NCI-H2107 treated with DMSO at 0.1 percent for 48 hours (cell line): ENCODE results near the gene CLDN15.
A peak's percentile ranks its signal among the peaks of the same experiment; 100 is the strongest.
"Not testable (repeated sequence)": the region's sequence is repeated elsewhere in the genome, so short reads cannot be mapped to it uniquely, and the experiment has no call there.

Experiments
- DNase-seq: peaks from one replicate; lab custom pipeline; 2025; ENCODE audit not compliant: unreplicated experiment; lab: John Stamatoyannopoulos, UW

The CLDN15 gene

DNA sequence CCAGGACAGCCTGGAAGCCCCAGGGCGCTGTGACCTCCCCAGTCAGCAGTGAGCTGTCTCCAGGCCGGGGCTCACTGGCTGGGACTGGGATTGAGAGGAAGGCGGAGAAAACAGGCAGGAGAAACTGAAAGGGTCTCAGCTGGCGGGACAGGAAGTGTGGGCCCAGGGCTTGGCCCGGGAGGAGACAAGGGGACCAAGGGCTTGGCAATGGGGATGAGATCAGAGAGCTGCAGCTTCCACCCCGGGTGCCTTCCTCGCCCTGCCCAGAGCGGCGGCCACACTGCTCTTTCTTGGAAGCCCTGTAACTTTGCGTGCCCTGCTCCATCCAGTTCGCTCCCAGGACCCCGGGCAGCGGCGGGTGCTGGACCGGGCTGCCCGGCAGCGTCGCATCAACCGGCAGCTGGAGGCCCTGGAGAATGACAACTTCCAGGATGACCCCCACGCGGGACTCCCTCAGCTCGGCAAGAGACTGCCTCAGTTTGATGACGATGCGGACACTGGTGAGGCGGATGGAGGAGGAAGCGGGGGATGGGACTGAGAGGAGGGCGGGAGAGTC is 15.2 kb downstream of the CLDN15 start:
- no peak for DNase-seq

DNA sequence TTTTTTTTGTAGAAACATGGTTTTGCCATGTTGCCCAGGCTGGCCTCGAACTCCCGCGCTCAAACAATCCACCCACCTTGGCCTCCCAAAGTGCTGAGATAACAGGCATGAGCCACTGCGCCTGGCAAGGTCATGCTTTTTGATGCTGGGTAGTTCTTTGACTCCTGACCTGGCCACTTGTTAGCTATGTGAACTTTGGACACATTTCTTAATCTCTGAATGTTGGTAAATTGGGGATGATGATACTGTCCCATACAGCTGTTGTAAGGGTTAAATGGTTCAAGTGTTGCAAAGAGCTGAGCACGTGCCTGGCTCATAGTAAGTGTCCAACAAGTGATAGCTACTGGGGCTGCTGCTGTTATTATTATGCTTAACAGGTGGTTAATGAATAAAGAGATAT is 17.3 kb downstream of the CLDN15 start:
- DNase-seq, result no peak

DNA sequence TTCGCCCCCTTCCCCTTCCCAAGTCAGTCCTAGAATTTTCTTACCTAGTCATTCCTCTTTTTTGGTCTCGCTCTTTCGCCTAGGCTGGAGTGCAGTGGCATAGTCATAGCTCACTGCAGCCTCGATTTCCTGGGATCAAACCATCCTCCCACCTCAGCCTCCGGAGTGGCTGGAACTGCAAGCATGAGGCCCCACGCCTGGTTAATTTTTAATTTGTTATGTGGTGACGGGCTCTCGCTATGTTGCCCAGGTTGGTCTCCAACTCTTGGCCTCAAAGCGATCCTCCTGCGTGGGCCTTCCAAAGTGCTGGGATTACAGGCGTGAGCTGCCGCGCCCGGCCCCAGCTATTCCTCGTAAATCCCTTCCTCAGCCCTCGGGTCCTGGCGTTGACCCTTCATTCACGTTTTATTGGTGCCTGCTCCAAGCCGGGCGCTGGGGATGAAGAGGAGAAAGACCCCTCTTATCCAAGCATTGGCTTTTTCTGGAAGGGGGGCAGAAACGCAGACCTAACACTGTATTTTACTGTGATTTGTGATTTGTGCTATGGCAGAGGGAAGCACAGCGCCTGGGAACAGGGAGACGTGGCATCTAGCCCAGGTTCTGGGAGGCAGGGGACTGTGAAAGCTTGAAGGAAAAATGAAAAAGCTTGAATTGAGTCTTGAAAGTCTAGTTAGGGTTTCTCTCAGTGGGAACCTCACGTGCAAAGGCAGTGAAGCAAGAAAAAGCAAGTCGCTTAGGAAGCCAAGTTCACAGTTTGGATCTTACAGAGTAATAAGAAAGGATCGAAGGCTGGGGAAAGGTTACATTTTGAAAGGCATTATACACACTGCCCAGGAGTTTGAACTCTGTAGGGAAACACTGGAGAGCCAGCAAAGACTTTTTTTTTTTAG is 19.1 kb downstream of the CLDN15 start:
- DNase-seq, result no peak

DNA sequence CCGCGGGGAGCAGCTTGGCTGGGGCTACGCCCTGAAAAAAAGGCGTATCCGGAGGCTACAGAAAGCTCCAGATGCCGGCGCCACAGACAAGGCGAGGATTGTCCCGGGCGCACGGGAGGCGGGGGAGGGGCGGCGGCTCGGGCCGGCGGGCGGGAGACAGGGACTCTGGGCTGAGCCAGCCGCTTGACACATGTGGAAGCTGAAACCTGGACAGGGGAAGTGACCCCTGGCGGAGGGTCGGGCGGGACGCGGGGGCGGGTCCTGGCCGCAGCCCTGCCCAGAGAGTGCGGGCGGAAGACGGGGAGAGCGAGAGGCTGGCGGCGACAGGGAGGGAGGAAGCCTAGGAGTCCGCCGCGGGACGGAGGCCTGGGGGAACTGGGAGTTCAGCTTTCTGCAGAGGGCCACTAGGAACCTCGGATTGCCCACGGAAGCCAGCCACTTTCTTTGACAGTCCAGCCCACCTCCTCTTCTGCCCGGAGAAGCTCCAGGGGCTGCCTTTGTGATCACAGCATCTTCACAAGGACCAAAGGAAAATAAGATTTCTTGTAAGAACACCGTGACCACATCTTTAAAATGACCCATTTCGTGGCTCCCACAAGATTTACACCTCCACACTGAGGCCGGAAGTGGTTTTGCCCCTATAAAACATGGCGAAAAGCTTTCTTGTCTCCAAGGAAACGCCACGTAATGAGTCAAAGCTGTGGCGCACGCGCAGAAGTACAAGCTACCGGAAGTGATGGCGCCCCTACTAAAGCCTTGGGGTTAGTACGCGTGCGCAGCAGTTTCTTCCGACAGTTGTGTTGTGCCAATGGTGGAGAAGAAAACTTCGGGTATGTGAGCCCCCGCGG is 20.0 kb downstream of the CLDN15 start, which contains the start of the genes PLOD3 and ZNHIT1:
PLOD3 (minus strand) TSS at position 194 of the 848 bp plus-strand sequence. CDS start 307 bp downstream, outside the sequence.
ZNHIT1 (plus strand) TSS at position 778 of the 848 bp plus-strand sequence; CDS start at position 809, 31 bp downstream.
- DNase-seq, result peak; percentile 98

DNA sequence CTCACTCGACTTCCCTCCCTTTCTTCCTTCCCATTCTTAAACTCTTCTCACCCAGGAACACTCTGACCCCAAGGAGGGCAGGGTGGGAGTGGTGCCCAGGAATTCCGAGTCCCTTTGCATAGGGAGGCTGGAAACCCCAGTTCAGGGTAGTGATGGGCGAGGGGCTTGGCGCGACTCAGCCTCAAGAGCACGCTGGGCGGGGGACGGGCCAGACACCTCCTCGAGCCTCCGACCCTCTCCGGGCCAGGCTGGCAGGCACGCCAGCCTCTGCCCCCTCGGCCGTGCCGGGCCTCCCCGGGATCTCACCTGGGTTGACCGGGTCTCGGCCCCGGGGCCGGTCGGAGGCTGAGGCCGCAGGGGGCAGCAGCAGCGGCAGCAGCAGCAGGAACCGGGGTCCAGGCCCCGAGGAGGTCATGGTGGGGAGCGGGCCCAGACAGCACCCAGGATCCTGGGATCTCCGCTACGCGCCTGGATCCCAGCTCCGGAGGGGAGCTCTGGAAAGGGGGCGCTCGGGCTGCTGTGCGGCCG is 20.7 kb downstream of the CLDN15 start:
- DNase-seq, result peak; percentile 1

DNA sequence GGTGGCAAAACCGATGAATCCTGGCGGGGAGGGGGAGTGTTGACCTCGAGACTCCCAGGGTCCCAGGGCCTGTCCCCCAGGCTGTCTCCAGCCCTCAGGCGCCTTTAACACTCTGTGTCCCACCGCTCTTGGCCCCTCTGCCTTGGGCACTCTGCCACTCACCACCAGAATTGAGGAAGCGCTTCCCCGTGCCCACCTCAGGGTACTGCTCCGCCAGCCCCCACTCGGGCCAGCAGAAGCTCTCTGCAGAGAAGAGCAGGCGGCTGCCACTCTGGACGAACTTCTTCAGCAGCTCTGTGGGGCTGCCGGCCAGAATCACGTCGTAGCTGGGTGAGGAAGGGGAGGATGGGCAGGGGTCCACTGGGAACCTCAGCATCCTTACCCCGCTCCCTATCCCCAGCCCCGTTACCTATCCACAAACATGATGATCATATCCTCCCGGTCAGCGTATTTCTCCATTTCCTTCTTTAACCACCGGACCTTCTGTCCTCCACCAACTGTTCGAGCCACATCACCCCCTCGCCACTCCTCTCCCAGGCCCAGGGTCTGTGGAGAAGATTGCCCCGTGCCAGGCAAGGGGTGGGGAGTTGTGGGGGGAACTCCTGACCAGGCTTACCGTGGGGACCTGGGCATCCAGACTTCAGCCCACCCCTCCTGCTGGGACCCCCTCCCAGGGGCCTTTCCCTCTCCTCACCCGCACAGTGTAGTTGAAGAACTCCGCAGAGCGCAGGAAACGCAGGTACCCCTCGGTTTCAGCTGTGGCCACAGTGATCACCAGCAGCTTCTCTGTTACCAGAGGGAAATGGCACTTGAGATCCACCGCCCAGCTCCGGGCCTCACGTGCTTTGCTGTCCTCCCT is 21.4 kb downstream of the CLDN15 start:
- DNase-seq, result no peak

DNA sequence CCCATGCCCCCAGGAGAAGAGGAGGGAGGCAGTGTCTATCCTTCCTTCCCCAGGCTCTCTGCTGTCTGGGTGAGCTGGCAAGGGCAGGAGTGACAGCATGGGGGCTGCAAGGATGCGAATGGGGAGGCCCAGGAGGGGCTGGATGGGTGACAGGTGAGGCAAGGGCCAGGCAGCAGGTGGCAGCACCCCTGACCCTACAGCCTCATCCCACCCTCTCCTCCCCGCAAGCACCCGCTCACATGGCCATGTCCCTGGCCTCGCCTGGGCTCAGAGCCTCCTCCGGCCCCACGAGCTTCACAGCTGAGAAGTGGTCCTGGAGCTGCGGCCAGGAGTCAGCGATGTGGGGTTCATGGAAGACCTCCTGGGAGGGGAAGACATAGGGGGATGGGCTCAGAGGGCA is 25.6 kb downstream of the CLDN15 start:
- no peak for DNase-seq

DNA sequence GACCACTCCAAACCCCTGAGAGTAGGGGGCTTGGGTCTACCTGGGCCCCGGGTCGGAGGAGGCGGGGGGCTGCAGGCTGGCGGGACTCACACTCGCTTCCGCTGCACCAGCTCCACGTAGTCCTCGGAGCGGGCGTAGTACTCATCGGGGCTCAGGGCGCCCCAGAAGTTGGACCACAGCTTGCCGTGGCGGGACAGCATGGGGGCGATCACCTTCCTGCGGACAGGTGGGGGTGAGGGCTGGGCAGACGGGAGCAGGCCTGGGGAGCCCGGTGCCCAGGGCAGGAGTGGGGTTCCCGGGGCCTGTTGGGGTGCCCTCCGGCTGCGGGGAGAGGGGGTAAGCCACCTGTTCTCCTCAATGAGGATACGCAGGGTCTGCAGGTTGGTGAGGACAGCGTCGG is 26.1 kb downstream of the CLDN15 start:
- no peak for DNase-seq

DNA sequence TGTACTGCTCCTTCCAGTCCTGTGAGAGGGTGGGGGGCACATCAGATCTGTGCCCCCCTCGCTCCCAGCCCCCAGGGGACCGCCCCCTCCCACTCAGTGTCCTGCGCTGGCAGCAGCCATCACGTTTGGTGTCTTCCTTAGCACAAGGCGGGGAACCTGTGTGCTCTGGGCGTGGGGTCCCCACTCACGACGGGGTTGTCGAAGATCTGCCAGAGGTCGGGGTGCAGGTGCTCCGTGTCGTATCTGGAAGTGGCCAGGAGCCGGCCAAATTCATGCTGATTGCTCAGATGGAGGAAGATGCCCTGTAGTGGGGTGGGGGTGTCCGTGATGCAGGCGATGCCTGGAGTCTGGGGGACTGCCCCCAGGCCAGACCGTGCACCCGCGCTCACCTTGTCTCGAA is 27.5 kb downstream of the CLDN15 start:
- DNase-seq, result no peak

DNA sequence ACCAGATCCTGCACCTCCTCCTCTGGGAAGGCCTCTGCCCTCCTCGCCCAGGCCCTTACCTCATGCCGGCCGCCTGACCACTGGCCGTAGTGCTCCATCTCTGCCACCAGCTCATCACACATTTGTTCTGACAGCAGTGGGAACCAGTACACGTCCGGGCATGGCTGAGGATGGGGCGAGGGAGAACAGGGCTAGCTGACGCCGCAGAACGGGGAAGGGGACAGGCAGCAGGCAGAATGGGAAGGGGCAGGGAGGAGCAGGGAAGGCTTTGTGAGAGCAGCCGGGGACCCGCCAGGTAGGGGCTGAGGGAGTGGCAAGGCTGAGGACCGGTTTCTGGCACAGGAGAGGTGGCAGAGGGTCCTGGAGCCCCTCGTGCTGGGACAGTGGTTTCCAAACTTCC is 28.8 kb downstream of the CLDN15 start:
- no peak for DNase-seq

DNA sequence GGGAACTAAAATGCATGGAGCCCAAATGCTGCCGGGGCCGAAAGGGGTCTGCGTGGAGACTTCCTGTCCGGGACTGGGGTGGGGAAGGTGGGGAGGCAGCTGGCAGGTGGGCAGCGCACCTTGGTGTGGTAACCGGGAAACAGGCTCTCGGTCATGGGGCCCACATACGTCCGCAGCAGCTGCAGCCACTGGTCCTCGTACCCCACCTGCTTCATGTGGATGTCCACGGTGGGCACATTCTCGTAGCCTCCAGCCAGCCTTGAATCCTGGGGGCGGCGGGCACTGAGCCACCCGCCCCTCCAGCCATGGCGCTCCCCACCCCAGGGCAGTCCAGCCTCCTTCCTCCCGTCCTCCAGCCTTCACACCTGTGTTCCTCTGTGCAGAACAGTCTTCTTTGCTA is 30.1 kb downstream of the CLDN15 start:
- DNase-seq, result no peak

DNA sequence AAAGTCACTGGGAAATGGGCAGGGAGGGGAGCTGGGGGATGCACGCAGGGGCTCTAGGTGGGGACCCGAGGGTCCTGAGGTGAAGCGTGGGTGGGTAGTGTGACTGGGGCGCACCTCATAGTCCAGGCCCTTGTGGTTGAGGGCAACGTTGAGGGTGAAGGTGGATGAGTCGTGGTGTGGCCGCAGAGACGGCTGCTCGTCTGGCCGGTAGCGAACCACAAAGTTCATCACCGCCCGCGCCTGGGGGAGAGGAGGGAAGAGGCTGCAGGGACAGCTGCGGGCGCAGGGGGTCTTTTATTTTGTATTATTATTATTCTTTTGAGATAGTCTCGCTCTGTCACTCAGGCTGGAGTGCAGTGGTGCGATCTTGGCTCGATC is 30.9 kb downstream of the CLDN15 start:
- DNase-seq, result no peak

DNA sequence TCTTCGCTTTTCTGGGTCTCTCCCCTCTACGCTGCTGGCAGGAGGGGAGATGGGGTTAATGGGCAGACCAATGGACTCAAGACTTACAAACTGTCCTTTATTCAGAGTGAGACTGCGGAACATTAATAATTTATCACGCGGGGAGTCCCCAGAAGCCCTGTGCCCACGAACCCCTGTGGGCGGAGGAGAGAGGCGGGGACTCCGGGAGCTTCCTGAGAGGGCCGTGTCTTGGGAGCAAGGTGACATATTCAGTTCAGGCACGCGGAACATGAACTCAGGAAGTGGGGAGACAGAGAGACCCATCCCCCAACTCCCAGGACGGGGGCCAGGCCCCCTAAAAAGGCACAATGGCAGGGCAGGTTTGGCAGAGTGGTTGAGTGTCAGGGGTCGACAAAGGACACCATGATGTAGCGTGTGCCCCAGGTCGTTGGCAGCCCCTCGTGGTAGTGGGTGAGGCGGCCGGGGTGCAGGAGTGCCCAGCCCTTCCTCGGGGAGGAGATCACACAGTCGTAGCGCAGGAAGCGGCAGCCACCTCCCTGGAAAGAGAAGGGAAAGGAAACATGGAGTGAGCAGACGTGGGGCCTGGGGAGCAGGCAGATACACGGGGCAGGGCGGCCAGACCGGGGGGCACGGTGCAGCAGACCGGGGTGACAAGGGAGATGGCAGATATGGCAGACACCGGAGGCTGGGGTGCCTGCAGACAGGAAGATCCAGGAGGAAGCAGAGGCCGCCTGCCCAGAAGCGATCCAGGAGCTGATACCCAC is 31.5 kb downstream of the CLDN15 start:
- DNase-seq, result no peak

DNA sequence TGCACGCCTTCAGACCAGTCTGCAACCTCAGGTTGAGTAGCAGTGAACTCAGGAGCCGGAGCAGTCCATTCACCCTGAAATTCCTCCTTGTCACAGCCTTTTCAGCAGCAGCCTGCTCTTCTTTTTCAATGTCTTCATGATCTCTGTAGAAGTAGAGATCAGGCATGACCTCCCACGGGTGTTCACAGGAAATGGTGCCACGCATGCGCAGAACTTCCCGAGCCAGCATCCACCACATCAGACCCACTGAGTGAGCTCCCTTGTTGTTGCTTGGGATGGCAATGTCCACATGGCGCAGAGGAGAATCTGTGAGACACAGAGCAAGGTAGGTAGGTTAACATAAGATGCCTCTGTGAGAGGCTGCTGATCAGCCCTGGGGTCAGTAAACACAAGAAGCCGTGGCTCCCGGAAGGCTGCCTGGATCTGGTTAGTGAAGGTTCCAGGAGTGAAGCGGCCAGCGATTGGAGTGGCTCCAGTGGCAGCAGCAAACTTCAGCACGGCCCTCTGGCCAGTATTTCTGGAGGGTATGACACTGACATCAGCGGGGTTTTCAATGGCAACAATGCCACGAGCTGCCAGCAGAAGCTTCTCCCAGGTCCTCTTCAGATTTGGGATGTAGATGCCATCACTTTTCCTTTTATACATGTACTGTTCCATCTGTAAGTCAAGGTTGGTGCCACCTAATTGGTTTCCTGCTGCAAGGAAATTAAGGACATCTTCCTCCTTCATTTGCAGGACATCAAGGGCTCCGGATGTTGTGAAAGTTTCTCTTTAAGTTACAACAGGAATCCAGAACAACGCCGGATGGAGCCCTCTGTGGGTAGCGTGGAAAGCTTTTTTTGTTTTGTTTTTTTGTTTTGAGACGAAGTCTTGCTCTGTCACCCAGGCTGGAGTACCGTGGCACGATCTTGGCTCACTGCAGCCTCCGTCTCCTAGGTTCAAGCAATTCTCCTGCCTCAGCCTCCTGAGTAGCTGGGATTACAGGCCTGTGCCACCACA is 33.6 kb downstream of the CLDN15 start:
- not testable (repeated sequence) for DNase-seq

DNA sequence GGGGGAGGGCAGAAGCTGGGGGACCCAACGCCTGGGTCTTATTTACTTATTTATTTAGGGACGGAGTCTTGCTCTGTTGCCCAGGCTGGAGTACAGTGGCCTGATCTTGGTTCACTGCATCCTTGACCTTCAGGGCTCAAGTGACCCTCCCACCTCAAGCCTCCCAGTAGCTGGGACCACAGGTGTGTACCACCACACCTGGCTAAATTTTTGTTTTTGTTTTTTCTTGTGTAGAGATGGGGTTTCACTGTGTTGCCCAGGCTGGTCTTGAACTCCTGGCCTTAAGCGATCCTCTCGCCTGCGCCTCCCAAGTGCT is 35.0 kb downstream of the CLDN15 start:
- DNase-seq, result no peak

DNA sequence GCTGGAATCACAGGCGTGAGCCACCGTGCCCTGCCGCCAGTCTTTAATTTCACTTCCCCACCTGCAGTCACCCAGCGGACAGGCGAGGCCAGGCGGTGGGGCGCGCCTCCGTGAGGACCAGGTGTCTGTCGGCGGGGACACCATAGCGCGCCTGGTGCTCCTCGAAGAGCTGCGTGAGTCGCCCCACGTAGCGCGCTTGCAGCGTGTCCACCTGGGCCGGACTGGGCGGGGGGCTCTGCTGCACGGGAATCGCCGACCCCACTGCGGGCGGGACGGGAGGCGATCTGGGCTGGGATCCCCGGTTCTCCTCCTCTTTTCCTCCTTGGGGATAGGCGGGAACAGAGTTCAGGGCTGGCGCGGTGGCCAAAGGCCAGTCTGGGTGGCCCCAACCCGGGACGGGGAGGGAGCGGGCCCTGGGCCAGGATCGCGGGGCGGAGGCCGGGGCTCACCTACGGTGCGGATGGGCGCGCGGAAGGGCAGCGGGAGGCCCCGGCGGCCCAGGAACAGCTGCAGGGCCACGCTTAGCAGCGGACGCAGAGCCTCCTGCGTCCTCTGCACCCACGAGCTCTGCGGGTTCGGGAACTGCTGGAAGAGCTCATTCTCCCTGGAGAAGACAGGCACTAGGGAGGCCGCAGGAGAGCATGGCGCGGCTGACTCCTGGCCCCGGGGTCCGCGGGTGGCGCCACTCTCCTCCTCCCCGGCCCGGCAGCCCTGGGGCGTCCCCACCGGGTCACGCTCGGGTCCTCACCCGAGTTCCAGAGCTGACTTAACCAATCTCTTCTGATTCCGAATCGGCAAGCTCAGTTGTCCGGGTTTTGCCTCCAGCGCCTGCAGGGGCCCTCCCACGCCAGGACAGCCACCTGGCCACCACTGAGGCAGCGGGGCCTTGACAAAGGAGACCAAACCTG is 35.7 kb downstream of the CLDN15 start:
- peak; percentile 10 for DNase-seq

DNA sequence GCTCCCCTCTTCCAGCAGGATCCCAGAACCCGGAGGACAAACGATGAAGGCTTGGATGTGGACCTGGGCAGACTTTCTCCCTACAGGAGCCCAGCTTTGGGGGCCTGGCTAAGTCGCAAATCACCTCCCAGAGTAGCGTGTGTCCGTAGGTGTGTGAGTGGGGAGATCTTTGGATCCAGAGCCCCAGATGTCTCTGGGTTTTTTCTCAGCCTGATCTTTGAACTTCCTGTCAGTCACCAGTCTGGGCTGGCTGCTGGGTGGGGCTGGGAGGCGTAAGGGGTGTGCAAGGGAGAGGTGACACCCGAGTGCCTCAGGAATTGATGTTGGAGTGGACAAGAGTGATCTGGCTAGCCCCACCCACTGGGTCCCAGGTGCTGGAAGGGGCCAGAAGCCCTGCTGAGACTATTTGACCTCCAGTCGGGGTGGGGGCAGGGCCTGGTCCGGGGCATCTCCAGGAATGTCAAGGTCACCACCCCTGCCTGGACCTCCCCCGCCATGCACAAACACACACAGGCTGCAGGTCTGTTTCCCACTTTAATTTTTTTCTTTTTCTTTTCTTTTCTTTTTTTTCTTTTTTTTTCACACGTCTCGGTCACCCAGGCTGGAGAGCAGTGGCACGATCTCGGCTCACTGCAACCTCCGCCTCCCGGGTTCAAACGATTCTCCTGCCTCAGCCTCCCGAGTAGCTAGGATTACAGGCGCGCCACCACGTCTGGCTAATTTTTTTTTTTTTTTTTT is 36.6 kb downstream of the CLDN15 start, which contains the start of gene MOGAT3:
MOGAT3 (minus strand) TSS at position 175 of the 738 bp plus-strand sequence. CDS start 182 bp downstream, outside the sequence.
- no peak for DNase-seq
